Keratinocyte (primary cell): ENCODE data around the gene IGFBP5. TPM values are rescaled to one million over a fixed set of nuclear protein-coding genes. Genes with fewer than 3 reads are reported as not detected.

Experiments
- DNase-seq: peaks from one replicate; pipeline ENCODE4 v3.0.0-alpha.2; 2011; ENCODE audit warnings: low read depth, missing footprints, low spot score
- FAIRE-seq: peaks from 2 replicates; lab custom pipeline; 2011; peaks lifted over from hg19 to GRCh38; lab: Jason Lieb, UNC
- H2AFZ ChIP-seq: 2 replicates; pipeline ENCODE4 v1.6.0; 2012; ENCODE audit warnings: low read length, control low read depth, inconsistent platforms; ENCODE audit not compliant: control insufficient read depth
- H3K27ac ChIP-seq: 2 replicates; pipeline ENCODE4 v1.5.1; 2011; ENCODE audit warnings: low read length; ENCODE audit not compliant: control insufficient read depth, insufficient read depth
- H3K27me3 ChIP-seq: 3 replicates; pipeline ENCODE4 v1.6.0; 2011; ENCODE audit warnings: low read length; ENCODE audit not compliant: control insufficient read depth, insufficient read depth; ENCODE audit errors: extremely low read depth
- H3K36me3 ChIP-seq, 2 experiments: 2 replicates in 1 of 2; 3 replicates in 1 of 2; pipeline ENCODE4 v1.5.1; 2011; ENCODE audit warnings: low read length in 2 of 2, mild to moderate bottlenecking in 1 of 2; ENCODE audit not compliant: control insufficient read depth in 2 of 2, insufficient read depth in 2 of 2; ENCODE audit errors: extremely low read depth in 1 of 2
- H3K4me1 ChIP-seq: 3 replicates; pipeline ENCODE4 v1.5.1; 2011; ENCODE audit warnings: low read length; ENCODE audit not compliant: control insufficient read depth, insufficient read depth; ENCODE audit errors: extremely low read depth
- H3K4me2 ChIP-seq: 3 replicates; pipeline ENCODE4 v1.6.0; 2011; ENCODE audit warnings: low read depth, low read length; ENCODE audit not compliant: control insufficient read depth, insufficient read depth; ENCODE audit errors: extremely low read depth
- H3K4me3 ChIP-seq, 3 experiments: fragments of 200-600 bp in 1 of 3; sonication (generic) in 1 of 3; 2 replicates in 2 of 3; 3 replicates in 1 of 3; pipeline ENCODE4 v1.5.1; 2011 to 2016; ENCODE audit warnings: low read length in 3 of 3, mild to moderate bottlenecking in 3 of 3, control low read depth in 2 of 3, inconsistent platforms in 1 of 3, low read depth in 1 of 3, mixed read lengths in 1 of 3, mixed run types in 1 of 3, moderate library complexity in 1 of 3; ENCODE audit not compliant: control insufficient read depth in 2 of 3, insufficient read depth in 2 of 3; ENCODE audit errors: extremely low read depth in 1 of 3
- H3K79me2 ChIP-seq: 2 replicates; pipeline ENCODE4 v1.6.0; 2012; ENCODE audit warnings: low read length; ENCODE audit not compliant: control insufficient read depth, insufficient read depth
- H3K9ac ChIP-seq: 3 replicates; pipeline ENCODE4 v1.6.0; 2011; ENCODE audit warnings: low read length; ENCODE audit not compliant: control insufficient read depth, insufficient read depth; ENCODE audit errors: extremely low read depth
- H3K9me1 ChIP-seq: 3 replicates; pipeline ENCODE4 v1.6.0; 2011; ENCODE audit warnings: low read length; ENCODE audit not compliant: control insufficient read depth, insufficient read depth; ENCODE audit errors: extremely low read depth
- H3K9me3 ChIP-seq: 2 replicates; pipeline ENCODE4 v1.5.1; 2012; ENCODE audit warnings: low read depth, low read length; ENCODE audit not compliant: control insufficient read depth
- H4K20me1 ChIP-seq: 3 replicates; pipeline ENCODE4 v1.6.0; 2011; ENCODE audit warnings: low read length; ENCODE audit not compliant: control insufficient read depth, insufficient read depth; ENCODE audit errors: extremely low read depth
- CTCF ChIP-seq, 3 experiments: IDR thresholded peaks in 1 of 3; conservative IDR thresholded peaks in 1 of 3; optimal IDR thresholded peaks in 1 of 3; 2 replicates in 2 of 3; 3 replicates in 1 of 3; pipeline versions ENCODE3 to v1.5.1; 2011; ENCODE audit warnings: low read length in 3 of 3, mild to moderate bottlenecking in 3 of 3, moderate library complexity in 2 of 3, control low read depth in 1 of 3, inconsistent platforms in 1 of 3; ENCODE audit not compliant: insufficient read depth in 2 of 3; ENCODE audit errors: extremely low read depth in 1 of 3
- EZH2 ChIP-seq: IDR thresholded peaks from one replicate; pipeline ENCODE4 v1.6.1; 2012; ENCODE audit warnings: inconsistent platforms, mild to moderate bottlenecking, low read length, moderate library complexity
- dilution Hi-C: fragments of 300-500 bp; cut with MboI; formaldehyde crosslinking; loops from one replicate; pipeline ENCODE4 v1.7.0; 2020; ENCODE audit warnings: low sequenced_read_pairs; ENCODE audit not compliant: extremely low pct_ligation_motif_present
- polyA plus RNA-seq, 5 experiments: library from polyadenylated mRNA; depleted of rRNA in 3 of 5; stranded (reverse) in 3 of 5; stranded (forward) in 1 of 5; unstranded in 1 of 5; fragments of >200 nt; gene quantifications; 1 replicate in 1 of 5; 2 replicates in 3 of 5; 3 replicates in 1 of 5; pipeline versions ENCODE4 v1.2.1 to v1.2.3, GENCODE V29; 2011 to 2012; ENCODE audit warnings: missing spikeins in 2 of 5, low read depth in 1 of 5, low replicate concordance in 1 of 5

The IGFBP5 gene
- polyA plus RNA-seq, 1 donor (not counting 4 experiments of a cell fraction or from before 2014, with no cell fraction given): 1.1 TPM

GRCh38 chr2:216735668-216736067, 40.3 kb upstream of the IGFBP5 start:
- Histone ChIP-seq H3K79me2 (no peaks in the 10 kb centered on the region), H4K20me1 (no peaks in the 10 kb centered on the region), H3K9ac (no peak overlapping the region), H3K4me3 (no peak overlapping the region), H3K9me1 (no peaks in the 10 kb centered on the region), H3K27ac (no peak overlapping the region), H3K4me1 (no peaks in the 10 kb centered on the region), H3K27me3 (no peaks in the 10 kb centered on the region), H2AFZ (no peak overlapping the region), H3K9me3 (no peaks in the 10 kb centered on the region), H3K4me2 (no peak overlapping the region), H3K36me3 (no peaks in the 10 kb centered on the region)
- FAIRE-seq (no peak), DNase-seq (no peak)
- dilution Hi-C loops: no loop called here
- no peak for TF ChIP-seq EZH2

- H3K9me1 ChIP-seq: no peaks in the 10 kb centered on the region
- no peak for FAIRE-seq
- no peak overlapping the region for H3K9ac ChIP-seq
- H3K4me1 ChIP-seq: no peaks in the 10 kb centered on the region
- no peaks in the 10 kb centered on the region for H3K36me3 ChIP-seq
- H3K27ac ChIP-seq: no peak overlapping the region
- H4K20me1 ChIP-seq: no peaks in the 10 kb centered on the region
- H3K4me2 ChIP-seq: no peak overlapping the region
- H3K79me2 ChIP-seq: no peaks in the 10 kb centered on the region
- no peak for DNase-seq
- no peak overlapping the region for H3K4me3 ChIP-seq
- TF ChIP-seq CTCF (optimal IDR thresholded peaks at IDR 0.05 in 1 of 3, IDR thresholded peaks at IDR 0.05 in 1 of 3, conservative IDR thresholded peaks at IDR 0.05 in 1 of 3; ENCODE audit: extremely low read depth in 1 of 3, insufficient read depth in 2 of 3, low read length in 3 of 3) (no peak), EZH2 (no peak)
- H3K9me3 ChIP-seq: no peaks in the 10 kb centered on the region
- H3K27me3 ChIP-seq: no peaks in the 10 kb centered on the region
- dilution Hi-C loops: no loop called here
- no peak overlapping the region for H2AFZ ChIP-seq
Observed at GRCh38 chr2:216735086-216735485, 39.7 kb upstream of the IGFBP5 start.

- Histone ChIP-seq H3K27ac (no peak overlapping the region), H3K9me1 (no peaks in the 10 kb centered on the region), H3K9ac (no peak overlapping the region), H3K4me3 (no peak overlapping the region), H4K20me1 (no peaks in the 10 kb centered on the region), H3K36me3 (no peaks in the 10 kb centered on the region), H2AFZ (no peak overlapping the region), H3K79me2 (no peaks in the 10 kb centered on the region), H3K4me1 (peaks cover 1% of the 10 kb centered on the region), H3K9me3 (no peaks in the 10 kb centered on the region), H3K27me3 (no peaks in the 10 kb centered on the region), H3K4me2 (no peak overlapping the region)
- FAIRE-seq: no peak
- TF ChIP-seq CTCF (optimal IDR thresholded peaks at IDR 0.05 in 1 of 3, IDR thresholded peaks at IDR 0.05 in 1 of 3, conservative IDR thresholded peaks at IDR 0.05 in 1 of 3; ENCODE audit: extremely low read depth in 1 of 3, insufficient read depth in 2 of 3, low read length in 3 of 3) (no peak), EZH2 (no peak)
- dilution Hi-C loops: no loop called here
- no peak for DNase-seq
Observed at GRCh38 chr2:216733046-216733445, 37.7 kb upstream of the IGFBP5 start.
